Fibroblast of the aortic adventitia (primary cell): ENCODE measurements around the gene LMCD1. TPM values are rescaled to one million over a fixed set of nuclear protein-coding genes. Genes with fewer than 3 reads are reported as not detected.

Source experiments
- DNase-seq: peaks from one replicate; pipeline ENCODE4 v3.0.0-alpha.2; 2010; ENCODE audit warnings: low read depth
- H3K4me3 ChIP-seq: 2 replicates; pipeline ENCODE4 v1.5.1; 2011; ENCODE audit warnings: low read depth, mild to moderate bottlenecking, control low read depth, low read length, moderate library complexity
- CTCF ChIP-seq: IDR thresholded peaks from 2 replicates; pipeline ENCODE4 v1.5.1; 2011; ENCODE audit warnings: mild to moderate bottlenecking, low read length, control low read depth, inconsistent platforms; ENCODE audit not compliant: insufficient read depth
- total RNA-seq: library from RNA; depleted of rRNA; stranded (reverse); fragments of >200 nt; gene quantifications from 2 replicates; pipeline ENCODE4 v1.2.3, GENCODE V29; 2012; ENCODE audit warnings: low replicate concordance

Gene LMCD1
- total RNA-seq, 1 donor = 22.4 TPM

- H3K4me3 ChIP-seq = no peak overlapping the region
- DNase-seq = no peak
- no peak for TF ChIP-seq CTCF
These were observed 94.9 kb downstream of the LMCD1 start for GRCh38 chr3:8596321-8597218.

GRCh38 chr3:8597219-8597853, 95.7 kb downstream of the LMCD1 start:
- TF ChIP-seq CTCF = no peak
- no peak overlapping the region for H3K4me3 ChIP-seq
- DNase-seq = peak; percentile 51

GRCh38 chr3:8599146-8599545, 97.5 kb downstream of the LMCD1 start:
- DNase-seq = no peak
- no peak for TF ChIP-seq CTCF
- no peak overlapping the region for H3K4me3 ChIP-seq

- no peak for TF ChIP-seq CTCF
- no peak for DNase-seq
- no peak overlapping the region for H3K4me3 ChIP-seq
These were observed 98.8 kb downstream of the LMCD1 start for GRCh38 chr3:8600457-8600856.

- H3K4me3 ChIP-seq = no peak overlapping the region
- TF ChIP-seq CTCF = no peak
- peak; percentile 46 for DNase-seq
These were observed 101.6 kb downstream of the LMCD1 start for GRCh38 chr3:8603115-8603710.

GRCh38 chr3:8604006-8604405, 102.4 kb downstream of the LMCD1 start:
- DNase-seq = no peak
- H3K4me3 ChIP-seq = no peak overlapping the region
- no peak for TF ChIP-seq CTCF
